ENCODE data around the gene CDK2. TPM values are rescaled to one million over a fixed set of nuclear protein-coding genes. Genes with fewer than 3 reads are reported as not detected.
"Not testable (repeated sequence)": the region's sequence is repeated elsewhere in the genome, so short reads cannot be mapped to it uniquely, and the experiment has no call there.

Gene CDK2
- 9.1 TPM for total RNA-seq
- long read RNA-seq, transcript CDK2-201 (7 exons, 2,296 nt) = major isoform, 13 of 15 reads
- long read RNA-seq, partial matches to known transcripts = 0 of 15 reads
- long read RNA-seq, other reads (novel, unspliced or antisense) = 0 of 15 reads

DNA sequence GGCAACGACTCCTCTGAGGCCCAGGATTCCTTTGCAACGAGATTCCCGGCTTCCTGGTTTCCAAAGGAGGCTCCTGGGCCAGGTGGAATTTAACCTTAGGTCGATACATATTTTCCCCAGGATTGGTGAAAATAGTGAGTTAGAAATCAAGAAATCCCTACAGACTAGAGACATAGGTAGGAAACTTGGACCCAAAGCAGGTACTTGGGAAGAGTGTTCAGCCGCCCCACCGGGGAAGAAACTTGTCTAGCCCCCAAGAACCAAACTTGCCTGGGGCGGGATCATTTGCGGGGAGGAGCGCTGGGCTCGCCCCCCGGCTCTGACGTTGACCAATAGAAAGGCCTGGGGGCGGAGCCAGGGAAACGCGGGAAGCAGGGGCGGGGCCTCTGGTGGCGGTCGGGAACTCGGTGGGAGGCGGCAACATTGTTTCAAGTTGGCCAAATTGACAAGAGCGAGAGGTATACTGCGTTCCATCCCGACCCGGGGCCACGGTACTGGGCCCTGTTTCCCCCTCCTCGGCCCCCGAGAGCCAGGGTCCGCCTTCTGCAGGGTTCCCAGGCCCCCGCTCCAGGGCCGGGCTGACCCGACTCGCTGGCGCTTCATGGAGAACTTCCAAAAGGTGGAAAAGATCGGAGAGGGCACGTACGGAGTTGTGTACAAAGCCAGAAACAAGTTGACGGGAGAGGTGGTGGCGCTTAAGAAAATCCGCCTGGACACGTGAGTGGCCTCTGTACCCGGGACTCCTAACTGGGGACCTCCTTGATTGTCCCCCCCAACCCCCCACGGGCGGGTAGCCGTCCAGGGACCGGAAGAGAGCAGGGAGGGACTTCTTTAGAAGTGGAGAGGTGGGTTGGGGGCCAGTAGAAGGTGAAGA, at the start of gene CDK2:
TSS of gene CDK2 (plus strand) at position 423 of the 874 bp plus-strand sequence. CDS start at position 602, 179 bp downstream.
- intact Hi-C loops (cut with DNase I) = no loop called here

DNA sequence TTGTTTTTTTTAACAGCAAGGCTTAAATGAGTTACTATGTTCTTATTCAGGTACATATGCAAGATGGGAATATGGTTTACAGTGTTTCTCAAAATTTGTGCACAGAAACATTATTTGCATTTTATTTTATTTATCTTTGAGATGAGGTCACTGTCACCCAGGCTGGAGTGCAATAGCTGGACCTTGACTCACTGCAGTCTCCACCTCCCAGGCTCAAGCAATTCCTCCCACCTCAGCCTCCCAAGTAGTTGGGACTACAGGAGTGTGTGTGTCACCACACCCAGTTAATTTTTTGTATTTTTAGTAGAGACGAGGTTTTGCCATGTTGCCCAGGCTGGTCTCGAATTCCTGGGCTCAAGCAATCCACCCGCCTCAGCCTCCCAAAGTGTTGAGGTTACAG, 47.6 kb upstream of the CDK2 start:
- DNase-seq (ENCODE audit: low spot score); intact Hi-C loops (cut with DNase I): not testable (repeated sequence)

More for the DNA sequence above, at the start of gene CDK2:
- peak; percentile 96 for DNase-seq (ENCODE audit: low spot score)

GRCh38 chr12:55922126-55922525, 44.5 kb upstream of the CDK2 start:
- intact Hi-C loops (cut with DNase I) = no loop called here
- no peak for DNase-seq (ENCODE audit: low spot score)

GRCh38 chr12:55923648-55924047, 43.0 kb upstream of the CDK2 start:
- DNase-seq (ENCODE audit: low spot score); intact Hi-C loops (cut with DNase I): not testable (repeated sequence)

DNA sequence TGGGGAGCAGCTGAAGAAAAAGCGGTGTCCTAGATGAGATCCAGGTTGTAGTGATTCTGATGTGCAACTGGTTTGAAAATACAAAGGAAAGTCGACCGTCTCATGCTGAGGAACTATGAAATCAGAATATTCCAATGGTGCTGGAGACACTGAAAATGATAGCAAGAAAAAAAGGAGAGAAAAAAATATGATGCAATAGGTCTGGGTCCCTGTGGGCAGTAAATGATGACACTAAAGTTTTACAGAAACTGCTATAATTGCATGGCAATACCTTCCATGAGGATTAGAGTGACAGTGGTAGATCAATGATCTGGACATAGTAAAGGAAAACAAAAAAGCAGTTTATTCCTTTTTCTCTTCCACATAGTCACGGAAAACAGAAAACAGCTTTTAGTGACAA, 41.3 kb upstream of the CDK2 start:
- intact Hi-C loops (cut with DNase I) = loop anchor here (5.0 kb wide), 3 partner anchors 47 to 188 kb away; partner anchors contain the start of genes ORMDL2, RAB5B and SARNP
- DNase-seq (ENCODE audit: low spot score) = no peak

- intact Hi-C loops (cut with DNase I) = loop anchor here (2.0 to 5.0 kb wide), 4 partner anchors 46 to 189 kb away; partner anchors contain the start of genes DNAJC14, ORMDL2, RAB5B and SARNP
- DNase-seq (ENCODE audit: low spot score) = no peak
Observed at GRCh38 chr12:55925870-55926737, 40.5 kb upstream of the CDK2 start.

DNA sequence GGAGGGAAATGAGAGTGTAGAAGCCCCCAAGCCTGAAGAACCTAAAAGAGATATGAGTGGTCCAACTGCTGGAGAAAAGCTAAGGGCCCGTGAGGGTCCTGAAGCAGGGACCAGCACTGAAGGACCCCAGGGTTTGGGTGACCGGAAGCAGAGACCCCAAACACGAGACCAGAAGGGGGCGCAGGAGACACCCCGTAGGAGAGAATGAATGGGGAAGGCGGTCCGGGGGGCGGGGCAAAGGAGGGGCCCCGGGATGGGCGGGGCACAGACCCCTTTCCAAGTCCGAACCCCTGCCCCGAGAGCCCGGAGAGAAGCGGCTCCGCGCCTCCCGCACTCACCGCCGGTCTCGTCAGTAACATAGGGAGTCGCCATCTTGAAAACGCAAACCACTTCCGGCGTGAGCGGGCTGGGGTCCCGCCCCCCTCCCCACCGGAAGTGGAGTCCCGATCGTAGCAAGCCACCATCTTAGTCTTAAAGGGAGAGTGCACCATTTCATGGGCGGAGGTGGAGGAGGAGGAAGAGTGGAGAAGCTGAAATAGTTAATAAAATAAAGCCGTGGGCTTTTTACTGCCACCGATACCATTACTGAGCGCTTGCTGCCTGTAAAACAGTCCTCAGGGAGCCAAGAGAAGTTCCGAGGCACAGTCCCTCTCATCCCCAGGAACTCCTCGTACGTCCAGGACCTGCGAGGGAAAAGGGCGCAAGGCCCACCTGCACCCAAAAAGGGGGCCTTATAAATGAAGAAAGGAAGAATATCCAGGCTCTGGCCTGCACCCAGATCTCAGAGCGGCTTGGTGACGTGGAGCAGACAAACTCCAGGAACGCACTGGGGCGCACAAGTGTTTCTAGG, 39.7 kb upstream of the CDK2 start:
- DNase-seq (ENCODE audit: low spot score) = peak; percentile 94
- intact Hi-C loops (cut with DNase I) = loop anchor here (2.0 to 5.0 kb wide), 4 partner anchors 45 to 190 kb away; partner anchors contain the start of genes DNAJC14, ORMDL2, RAB5B and SARNP

DNA sequence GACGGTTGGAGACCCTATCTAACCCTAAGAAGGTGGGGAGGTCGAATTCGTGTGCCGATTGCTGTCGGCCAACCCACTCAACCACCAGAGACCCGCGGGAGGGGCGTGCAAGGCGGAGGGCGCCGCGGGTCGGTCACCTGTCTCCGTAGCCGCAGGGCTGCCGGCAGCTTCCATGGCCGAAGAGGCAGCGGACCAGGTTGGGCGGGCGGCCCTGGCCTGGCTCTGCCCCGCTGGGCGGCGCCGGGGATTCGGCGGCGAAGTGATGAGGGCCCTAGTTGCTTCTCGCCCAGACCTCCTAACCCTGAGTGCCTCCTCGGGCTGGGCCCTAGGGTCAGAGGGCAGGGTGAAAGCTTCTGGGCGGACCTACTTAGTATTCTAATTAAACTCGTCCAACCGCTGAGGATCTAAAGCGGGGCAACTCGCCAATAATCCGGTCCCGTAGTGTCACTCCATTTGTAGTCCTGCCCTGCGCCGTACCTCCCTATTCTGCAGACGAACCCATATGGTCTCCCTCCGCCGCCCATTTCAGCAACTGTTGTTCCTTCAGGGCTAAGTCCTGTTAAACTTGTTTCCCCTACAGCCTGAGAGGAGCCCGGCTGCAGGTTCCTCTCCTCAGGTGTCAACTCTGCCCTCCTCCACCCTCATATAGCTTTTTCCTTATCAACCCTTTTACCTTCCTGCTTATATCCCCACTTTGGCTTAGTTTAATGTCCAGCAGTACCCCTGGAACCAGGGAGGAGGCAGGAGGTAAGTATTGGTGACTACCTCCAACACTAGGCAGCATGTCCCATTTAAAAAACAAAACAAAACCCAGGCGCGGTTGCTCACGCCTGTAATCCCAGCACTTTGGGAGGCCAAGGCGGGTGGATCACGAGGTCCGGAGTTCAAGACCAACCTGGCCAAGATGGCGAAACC, 38.8 kb upstream of the CDK2 start, which contains the start of gene PYM1:
TSS of gene PYM1 (minus strand) at position 307 of the 915 bp plus-strand sequence. CDS start at position 174, 133 bp downstream.
- intact Hi-C loops (cut with DNase I) = loop anchor here (2.0 to 5.0 kb wide), 4 partner anchors 44 to 191 kb away; partner anchors contain the start of genes DNAJC14, ORMDL2, RAB5B and SARNP
- DNase-seq (ENCODE audit: low spot score) = peak; percentile 82

DNA sequence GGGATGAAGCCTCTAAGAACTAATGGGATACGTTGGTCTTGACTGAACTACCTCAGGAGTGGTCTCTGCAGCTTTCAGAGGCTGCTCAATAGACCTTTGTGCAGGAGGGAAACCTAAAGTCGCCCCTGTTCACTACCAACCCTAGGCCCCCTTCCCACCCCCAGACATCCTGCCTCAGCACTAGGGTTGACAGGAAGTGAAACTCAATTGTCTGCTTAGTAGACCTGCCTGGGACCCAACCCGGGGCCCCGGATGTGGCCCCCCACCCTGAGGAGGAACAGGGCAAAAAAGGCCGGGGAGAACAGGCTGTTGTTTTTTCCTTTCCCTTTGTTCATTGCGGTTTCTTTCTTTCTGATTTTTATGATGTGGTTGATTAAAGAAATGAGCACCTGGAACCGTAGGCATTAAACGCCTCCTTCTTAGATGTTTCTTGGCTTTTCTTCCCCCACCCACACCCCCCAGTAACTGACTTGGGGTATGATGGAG, 37.3 kb upstream of the CDK2 start:
- intact Hi-C loops (cut with DNase I) = loop anchor here (5.0 kb wide), 3 partner anchors 43 to 192 kb away; partner anchors contain the start of genes ORMDL2, RAB5B and SARNP
- no peak for DNase-seq (ENCODE audit: low spot score)

- no peak for DNase-seq (ENCODE audit: low spot score)
- intact Hi-C loops (cut with DNase I) = no loop called here
Observed at GRCh38 chr12:55930771-55931316, 35.8 kb upstream of the CDK2 start, which contains the start of gene DGKA. Gene DGKA (plus strand): TSS chr12:55931162. CDS start chr12:55936504, 5,342 bp downstream.

DNA sequence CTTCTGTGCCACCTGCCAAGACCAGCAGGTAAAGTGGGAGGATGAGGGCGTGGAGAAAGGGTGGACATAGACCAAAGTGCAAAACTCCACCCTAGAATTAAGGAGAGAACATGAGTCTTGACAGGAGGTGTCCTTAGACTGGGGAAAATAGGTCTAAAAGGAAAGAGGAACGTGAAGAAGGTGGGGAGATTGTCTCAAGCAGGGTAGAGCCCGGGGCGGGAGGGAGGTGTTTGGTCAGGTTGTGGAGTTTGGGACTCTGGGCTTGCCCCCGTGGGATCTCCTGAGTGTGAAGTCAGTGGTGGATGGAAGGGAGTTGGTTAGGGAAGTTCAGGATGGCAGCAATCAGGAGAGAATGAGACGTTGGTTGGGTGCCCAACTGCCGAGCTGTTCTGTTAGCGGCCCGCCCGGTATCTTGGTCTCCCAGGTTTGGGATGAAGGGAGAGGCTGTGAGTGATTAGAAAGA, 35.3 kb upstream of the CDK2 start:
- intact Hi-C loops (cut with DNase I) = no loop called here
- no peak for DNase-seq (ENCODE audit: low spot score)

GRCh38 chr12:55931780-55932550, 34.7 kb upstream of the CDK2 start:
- peak; percentile 87 for DNase-seq (ENCODE audit: low spot score)
- intact Hi-C loops (cut with DNase I) = no loop called here

DNA sequence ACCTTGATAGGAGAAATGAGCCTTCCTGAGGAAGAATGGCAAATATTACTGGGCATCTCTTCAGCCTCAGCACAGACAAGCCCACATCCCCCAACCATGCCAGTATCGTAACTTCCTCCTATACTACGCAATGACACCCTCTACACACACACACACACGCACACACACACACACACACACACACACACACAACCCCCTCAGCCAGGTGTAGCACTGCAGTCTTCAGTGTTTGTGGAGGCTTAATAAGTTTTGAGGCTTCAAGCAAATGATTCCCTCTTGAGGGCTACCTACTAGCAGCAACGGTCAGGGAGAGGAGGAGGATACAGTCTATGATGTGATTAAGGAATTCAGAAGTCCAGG, 34.1 kb upstream of the CDK2 start:
- DNase-seq (ENCODE audit: low spot score) = no peak
- intact Hi-C loops (cut with DNase I) = no loop called here

DNA sequence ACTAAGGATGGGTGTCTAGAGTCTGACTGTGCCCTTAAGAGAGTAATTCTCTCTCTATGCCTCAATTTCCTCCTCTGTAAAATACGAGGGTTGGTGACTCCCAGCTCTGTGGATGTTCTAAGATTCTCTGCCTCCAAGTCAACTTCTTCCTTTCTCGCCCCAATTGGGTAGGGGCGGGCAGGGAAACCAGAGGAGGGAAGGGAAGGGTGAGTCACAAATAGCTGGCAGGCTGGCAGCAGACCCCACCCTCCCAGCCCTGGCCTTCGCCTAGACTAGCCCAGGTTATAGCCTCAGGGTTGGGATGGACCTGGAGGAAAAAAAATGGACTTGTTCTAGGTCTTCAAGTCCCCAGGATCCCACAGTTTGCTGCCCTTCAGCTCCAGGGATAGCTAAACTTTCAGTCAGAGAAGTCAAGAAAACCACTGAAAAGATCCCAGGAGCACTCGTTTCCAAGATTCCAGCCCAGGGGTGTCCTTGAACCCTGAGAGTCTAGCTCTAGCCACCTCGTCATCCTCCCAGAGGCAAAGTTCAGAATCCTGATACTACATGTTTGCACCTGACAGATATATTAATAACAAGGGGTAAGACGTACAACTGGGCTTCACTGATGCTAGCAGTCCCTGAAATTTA, 33.3 kb upstream of the CDK2 start:
- no peak for DNase-seq (ENCODE audit: low spot score)
- intact Hi-C loops (cut with DNase I) = no loop called here

- DNase-seq (ENCODE audit: low spot score) = no peak
- intact Hi-C loops (cut with DNase I) = no loop called here
Observed at GRCh38 chr12:55933799-55934742, 32.6 kb upstream of the CDK2 start.

Data from cardiac septum (tissue), 1 donor.